Measurements from ENCODE around the gene PIK3R1.

PIK3R1 gene

DNA sequence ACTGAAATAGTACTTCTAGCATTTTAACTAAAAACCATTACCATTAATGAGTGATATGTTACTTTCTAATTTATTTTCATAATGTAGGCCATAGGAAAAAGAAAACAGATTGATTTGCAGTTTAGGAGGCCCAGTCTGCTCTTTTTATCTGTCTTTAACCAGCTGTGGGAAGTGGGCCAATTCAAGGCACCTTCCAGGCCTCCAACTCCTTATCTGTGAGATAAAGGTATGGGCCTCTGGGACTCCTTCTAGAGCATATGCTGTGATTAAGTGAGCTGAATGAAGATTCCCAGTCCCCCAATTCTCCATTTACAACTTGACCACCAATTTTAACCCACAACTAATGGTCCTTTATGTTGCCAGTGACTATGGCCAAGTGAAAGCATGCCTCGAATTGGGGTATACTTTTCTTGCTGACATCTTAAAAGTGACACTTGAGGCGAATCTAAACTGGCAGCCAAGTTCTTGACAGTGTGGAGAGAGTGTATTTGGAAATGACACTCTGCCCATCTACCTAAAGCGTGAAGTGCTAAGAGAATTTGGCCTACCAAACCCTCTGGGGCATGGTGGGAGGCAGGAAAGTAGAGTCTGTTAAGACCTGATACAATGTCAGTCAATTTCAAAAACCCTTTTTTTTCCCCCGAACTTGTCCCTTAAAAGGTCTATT, 88.3 kb downstream of the PIK3R1 start:
- DNase-seq: no peak

DNA sequence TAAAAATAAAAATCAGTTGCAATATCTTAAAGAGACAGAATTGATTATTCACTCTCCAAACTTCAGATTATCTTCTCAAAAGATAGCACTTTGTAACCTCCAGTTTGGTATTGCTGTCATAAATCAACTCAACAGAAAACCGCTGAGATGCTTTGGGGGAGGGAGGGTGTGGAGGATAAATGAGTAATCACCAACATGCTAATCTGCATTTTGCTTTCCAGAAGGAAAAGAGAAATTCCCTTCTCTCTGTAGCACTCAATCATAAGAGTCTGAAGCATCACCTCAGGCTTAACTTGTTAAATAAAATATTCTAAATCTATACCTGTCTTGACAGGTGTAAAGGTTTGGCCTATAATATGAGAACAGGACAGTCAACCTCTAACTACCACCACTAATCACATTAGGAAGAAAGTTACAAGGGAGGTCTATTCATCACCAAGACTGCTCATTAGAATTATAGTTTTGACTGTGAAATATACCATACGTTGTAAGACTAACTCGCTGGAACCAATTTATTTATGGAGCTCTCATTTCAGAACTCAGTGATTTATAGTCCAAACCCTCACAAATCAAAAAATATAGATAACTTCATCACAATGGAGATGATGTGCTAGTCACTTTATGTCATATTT, 89.0 kb downstream of the PIK3R1 start:
- no peak for DNase-seq

DNA sequence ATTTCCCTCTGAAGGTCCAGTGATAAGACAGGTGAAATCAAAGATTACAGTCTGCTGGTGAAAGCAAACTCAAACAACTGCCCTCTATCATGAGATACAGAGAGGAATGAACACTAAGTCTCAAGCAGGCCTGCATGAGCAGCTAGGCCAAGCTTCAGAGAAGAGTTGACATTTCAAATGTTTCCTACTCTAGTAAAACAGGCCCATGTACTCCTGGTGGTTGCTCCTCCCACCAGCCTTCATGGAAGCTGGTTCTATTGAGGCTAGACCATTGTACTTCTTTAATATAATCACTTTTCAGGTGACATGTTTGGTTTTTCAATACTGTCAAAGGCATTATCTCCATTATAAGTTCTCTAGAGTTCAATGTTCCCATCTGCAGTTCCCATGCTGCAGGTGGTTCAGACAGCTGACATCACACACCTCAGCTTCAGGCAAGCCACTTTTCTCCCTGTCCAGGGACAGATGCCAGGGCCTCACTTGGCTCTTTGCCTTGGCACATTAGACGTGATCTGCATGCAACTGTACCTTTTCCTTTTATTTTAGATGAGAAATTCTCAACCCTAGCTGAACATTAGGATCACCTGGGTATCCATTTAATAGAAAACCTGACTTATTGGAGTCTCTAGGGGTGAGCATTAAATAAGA, 89.8 kb downstream of the PIK3R1 start:
- no peak for DNase-seq

DNA sequence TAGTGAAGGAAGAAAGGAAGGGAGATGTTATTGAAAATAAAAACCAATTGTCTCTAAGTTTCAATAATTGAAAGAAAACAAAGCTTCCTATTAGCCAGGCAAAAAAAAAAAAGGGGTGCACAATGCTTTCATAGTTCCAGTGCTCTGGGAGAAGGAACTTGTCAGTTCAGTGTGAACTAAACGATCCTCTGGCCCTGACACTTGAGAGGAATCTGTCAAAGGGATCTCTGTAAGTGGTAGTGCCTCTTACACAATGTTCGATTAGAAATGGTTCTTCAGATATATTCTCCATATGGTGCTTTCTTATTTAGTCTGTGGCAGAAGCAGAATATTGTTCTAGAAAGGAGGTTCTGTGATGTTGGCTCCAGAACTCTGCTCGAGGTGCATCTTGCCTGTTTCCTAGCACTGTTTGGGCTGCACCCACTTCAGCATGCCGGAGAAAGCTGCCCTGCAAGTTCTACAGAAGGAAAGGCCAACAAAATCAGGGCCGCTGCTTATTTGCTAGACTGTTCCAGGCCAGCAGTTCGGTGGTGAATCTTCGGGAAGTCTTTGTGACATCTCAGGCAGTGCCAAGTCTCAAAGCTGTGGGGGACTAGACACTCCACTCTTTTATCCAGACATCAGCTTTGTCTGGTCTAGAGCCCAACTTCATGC, 90.9 kb downstream of the PIK3R1 start:
- DNase-seq: no peak

DNA sequence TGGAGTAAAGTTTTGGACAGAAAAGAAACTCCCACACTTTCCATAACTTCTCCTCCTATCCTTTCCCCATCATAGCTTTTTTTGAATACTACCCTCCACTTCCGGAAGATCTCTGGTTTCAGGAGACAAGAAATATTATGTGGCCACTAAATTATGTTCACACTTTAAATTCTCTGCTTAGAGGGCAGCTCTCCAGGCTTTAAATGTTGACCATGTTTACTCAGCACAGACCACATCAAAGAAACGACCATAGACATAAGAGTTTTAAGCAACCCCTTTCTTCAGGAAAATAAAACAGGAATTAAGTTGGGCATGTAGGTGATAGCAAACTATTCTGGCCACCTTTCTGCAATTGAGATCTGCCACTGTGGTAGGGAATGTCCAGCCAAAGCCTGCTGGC, 97.8 kb downstream of the PIK3R1 start:
- DNase-seq: no peak

DNA sequence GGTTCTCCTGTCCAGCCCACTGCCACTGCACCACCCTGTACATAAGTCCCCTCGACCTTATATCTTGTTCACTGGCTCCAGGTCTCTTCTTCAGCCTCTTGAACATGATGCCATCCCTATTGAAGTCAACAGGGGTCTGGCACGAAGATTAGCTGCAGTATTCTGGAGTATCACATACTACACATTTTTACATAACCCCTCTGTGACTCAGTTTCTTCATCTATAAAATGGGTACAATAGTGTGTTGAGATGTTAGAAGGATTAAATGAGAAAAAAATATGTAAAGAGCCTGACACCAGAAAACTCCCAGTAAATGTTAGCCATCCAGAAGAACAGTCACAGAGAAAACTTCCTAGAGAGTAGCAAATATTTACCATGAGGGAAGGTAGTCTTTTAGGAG, 98.9 kb downstream of the PIK3R1 start:
- no peak for DNase-seq

DNA sequence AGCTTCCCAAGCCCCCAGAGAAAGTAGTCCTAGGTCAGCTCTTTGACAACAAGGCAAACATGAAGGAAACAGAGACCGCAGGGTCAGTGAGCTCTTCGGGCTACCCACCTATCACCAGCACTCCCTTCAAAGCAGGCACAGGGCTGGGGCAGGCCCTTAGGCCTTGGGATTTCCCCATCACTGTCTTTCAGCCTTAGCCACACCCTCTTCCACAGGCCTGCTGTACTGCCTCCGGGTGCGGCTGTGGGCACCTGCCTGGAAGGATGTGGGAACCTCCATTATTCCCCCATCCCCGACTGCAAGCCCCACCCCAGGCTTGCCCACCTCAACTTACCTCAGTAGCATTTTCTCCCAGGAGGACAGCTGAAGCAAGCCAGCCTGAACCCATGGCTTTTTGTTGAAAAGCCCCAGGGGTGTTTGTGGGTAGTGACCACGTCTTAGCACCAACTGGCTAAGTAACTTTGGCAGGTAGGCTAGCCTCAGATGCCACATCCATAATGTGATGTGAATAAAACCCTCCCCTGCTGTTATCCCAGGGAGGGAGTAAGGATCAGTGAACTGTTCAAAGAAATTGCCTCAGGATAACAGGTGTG, 100.2 kb downstream of the PIK3R1 start:
- no peak for DNase-seq

DNA sequence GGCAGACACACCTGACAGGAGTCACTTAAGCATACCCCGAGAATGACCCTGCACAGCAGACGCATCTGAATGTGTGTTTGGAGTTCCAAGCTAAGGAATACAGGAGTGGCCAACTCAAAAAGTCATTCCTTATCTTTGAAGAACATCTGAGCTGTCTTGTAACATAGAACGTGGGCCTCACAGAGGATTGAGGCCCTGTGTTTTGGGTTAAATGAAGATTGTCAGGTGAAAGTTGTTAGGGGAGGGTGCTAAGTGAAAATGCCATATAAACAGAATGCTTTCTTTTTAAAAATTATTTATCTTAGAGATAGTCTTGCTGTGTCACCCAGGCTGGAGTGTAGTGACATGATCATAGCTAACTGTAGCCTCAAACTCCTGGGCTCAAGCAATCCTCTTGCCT, 100.9 kb downstream of the PIK3R1 start:
- DNase-seq: no peak

DNA sequence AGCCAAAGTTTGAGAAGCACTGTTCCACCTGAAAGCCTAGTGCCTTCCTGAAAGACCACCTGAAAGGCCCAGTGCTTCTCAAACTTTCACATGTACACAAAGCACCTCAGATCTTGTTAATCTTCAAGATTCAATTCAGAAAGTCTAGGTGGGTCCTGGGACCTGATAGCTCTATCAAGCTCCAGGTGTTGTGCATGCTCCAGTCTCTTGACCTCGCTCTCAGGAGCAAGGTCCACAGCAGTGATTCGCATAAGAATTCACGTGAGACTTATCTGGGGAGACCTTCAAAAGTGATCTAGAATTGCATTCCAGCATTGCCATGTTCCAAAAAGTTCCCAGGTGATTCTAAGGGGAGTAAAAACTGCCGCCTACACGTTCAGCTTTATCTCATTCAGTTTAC, 102.1 kb downstream of the PIK3R1 start:
- no peak for DNase-seq

DNA sequence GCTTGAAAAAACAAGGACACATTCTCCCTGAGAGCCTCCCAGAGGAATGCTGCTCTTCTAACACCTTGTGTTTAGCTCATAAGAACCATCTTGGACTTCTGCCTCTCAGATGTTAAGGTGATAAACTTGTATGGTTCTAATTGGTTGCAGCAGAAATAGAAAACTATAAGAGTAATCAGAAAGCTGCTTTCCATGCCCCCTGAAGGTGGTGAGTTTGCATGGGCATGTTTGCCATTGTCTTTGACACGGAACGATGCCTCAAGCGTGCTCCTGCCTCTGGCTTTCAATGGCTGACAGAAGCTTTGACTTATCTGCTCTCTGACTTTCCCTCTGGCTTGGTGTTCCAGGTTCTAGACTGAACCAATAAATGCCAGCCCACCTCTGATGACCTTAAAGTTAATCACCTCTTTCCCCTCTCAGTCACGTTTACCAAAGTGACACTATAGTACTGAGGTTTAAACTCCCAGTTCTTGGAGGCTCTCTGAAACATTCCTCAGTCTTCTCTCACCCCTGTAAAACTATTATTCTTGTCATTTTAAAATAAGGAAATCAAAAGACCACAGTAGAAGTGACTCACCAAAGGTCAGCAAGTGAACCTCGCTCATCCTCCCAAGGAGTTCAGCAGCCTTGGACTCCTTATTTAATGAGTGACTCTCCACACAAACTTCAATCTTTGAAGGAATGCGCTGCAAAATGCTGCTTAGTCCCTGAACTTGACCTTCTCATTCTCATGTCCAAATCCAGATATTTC, 103.6 kb downstream of the PIK3R1 start:
- no peak for DNase-seq

DNA sequence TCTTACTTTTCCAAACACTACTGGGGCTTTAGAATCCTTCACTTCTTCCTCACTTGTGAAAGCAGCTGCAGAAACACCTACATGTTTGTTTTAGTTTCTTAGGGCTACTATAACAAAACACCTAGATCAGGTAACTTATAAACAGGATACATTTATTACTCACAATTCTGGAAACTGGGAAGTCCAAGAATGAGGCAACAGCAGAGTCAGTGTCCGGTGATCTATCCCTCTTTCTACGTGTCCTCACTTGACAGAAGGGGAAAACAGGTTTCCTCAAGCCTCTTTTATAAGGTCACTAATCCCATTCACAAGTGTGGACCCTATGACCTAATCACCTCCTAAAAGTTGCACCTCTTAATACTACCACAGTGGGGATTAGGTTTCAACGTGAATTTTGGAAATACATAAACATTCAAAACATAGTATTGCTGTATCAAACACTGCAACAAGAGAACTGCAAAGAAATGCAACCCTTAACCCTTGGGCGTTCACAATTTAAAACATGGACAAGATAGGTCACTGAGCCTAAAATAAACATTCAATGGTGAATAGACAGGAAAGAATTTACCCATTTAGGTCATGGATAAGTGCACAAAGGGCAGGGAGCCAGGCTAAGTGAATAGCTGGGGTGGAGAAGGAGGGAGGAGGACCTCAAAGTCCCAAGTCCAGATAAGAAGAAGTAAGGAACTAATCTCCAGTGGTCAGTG, 104.3 kb downstream of the PIK3R1 start:
- DNase-seq: no peak

DNA sequence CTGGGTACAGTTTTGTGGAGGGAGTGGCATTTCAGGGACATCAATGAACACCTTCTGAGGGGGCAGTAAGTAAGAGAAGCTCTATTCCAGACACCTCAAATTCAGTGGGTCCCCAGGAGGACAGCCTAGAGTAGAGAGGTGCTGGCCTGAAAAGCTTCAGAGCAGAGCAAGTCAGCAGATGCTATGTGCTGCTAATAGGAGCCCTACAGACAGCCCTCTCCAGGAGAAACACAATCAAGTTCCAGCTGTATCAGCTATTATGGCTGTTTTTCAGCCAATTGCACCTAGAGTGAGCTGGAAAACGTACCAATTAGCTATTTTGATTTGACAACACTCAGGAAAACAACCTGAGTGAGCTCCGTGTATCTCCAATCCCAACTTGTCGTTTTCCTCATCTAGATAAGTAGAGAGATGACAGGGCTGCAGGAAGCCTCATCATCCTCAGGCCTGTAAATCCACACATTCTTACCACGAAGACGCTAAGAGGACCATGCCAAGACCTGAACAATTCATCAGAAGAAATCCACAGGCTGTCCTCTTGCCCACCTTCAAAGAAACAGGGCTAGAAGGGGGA, 104.9 kb downstream of the PIK3R1 start:
- no peak for DNase-seq

DNA sequence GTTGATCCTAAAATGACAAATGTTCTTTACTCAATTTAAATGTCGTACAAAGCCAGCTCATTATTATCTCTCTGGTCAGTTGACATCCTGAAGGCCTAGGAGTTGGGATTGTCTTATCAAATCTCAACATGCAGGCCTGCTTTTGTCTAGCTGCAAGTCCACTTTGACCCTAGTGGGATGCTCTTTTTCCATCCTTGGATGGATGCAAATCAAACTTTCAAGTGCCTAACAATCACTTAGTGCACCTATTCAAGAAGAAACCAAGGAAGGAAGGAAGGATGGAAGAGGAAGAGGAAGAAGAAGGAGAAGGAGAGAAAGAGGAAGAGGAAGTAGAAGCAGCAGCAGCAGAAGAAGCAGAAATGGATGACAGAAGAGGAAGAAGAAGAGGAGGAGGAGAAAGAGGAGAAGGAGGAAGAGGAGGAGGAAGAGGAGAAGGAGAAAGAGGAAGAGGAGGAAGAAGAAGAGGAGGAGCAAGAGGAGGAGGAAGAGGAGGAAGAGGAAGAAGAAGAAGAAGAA, 109.6 kb downstream of the PIK3R1 start:
- no peak for DNase-seq

DNA sequence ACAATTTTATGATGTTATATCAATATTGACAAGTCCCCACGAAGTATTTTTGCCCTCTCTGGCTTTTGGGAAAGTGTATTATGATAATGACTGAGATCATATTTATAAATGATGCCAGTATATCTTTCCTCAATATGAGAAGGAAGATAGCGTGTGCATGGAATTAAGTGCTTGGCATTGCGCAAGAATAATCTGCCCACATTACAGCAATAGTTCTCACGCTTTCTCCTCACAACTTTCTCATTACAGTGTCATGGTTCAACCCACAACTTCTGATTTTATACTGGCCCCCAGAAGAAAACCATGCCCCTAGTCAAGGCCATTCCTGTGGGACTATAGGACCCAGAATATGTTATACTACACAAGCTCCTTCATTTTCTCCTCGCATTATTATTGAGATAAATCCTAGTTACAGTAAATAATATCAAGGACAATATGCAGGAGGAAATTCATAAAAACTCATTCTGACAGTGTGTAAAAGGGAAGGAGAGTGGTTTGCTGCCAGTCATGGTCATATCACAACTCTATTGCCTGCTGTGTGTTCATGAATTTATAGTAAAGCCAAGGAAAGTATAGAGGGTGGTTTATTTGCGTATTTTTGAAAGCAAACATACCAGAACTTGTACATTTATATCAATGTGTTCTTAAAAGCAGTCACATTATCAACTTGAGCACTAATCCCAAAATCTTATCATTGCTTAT, 114.1 kb downstream of the PIK3R1 start:
- DNase-seq: no peak

DNA sequence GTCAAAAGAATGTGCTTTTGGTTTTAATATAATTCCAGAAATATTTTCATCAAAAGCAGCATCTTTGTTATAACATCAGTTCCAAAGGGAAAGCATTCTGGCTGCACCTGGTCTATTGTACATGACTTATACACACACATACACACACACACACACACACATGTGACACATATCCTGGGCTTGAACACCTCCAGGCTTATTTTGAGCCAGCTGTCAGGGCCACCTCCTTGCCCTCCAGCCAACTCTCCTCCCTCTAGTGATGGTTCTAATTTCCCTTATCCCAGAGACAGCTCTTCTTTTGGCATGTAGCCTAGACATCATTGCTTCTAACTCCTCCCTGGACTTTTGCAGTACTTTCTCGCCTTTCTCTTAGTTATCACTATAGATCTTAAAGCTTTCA, 115.0 kb downstream of the PIK3R1 start:
- no peak for DNase-seq

DNA sequence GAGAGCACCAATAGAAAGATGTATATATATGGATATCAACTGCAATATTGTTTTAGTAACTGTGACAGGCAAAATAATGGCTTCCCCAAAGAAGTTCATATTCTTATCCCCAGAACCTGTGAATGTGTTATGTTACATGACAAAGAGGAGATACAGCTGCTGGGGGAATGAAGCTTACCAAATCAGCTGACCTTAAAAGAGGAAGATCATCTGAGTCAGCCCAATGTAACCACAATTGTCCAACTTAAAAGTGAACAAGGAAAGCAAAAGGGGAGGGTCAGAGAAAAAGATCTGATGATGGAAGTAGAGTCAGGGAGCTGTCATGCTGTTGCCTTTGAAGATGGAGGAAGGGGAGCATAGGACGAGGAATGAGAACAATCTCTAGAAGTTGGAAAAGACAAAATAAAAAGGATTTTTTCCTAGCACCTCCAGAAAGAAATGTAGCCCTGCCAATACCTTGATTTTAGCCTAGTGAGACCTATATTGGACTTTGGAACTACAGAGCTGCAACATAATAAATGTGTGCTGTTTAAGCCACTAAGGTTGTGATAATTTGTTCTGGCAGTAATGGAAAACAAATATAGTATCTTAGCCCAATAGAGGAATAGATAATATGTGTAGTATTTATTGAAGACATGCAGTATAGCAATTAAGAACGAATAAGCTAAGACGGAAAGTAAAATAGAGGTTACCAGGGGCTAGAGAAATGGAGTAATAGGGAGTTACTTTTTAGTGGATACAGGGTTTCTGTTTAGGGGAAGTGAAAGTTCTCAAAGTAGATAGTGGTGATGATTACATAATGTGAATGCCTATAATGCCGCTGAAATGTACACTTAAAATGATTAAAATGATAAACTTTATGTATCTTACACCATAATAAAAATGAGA, 115.9 kb downstream of the PIK3R1 start:
- no peak for DNase-seq

DNA sequence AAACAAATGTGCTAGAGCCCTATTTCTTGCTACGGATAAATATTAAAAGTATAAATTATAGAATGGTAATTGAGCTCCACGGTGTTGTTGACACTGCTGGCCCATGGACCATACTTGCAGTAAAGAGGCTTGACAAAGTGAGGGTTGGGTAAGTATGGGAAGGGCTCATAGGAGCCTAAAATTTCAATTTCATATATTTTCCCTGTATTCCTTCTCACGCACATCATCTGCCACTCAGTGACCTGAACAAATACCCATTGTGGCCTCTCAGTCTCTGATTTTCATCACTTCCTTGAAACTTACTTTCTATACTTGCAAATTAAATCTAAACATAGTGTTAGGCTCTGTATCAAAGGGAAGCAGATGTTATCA, 116.5 kb downstream of the PIK3R1 start:
- no peak for DNase-seq

DNA sequence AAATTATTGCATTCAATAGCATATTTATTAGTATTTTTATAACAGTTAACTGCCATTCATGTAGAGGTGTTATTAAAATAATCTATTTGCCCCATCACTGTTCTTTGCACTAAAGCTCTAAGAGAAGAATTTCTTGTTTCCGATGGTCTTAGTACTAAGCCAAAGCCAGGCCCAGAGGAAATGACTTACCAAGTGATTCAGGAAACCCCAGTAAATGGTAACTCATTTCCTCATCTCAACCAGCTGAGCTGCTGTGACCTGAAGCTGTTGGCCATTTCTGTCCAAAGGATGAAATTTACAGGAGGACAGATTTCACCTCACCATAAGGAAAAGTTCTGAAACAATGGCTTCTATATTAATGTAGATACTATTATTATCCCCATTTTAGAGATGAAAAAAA, 117.0 kb downstream of the PIK3R1 start:
- no peak for DNase-seq

DNA sequence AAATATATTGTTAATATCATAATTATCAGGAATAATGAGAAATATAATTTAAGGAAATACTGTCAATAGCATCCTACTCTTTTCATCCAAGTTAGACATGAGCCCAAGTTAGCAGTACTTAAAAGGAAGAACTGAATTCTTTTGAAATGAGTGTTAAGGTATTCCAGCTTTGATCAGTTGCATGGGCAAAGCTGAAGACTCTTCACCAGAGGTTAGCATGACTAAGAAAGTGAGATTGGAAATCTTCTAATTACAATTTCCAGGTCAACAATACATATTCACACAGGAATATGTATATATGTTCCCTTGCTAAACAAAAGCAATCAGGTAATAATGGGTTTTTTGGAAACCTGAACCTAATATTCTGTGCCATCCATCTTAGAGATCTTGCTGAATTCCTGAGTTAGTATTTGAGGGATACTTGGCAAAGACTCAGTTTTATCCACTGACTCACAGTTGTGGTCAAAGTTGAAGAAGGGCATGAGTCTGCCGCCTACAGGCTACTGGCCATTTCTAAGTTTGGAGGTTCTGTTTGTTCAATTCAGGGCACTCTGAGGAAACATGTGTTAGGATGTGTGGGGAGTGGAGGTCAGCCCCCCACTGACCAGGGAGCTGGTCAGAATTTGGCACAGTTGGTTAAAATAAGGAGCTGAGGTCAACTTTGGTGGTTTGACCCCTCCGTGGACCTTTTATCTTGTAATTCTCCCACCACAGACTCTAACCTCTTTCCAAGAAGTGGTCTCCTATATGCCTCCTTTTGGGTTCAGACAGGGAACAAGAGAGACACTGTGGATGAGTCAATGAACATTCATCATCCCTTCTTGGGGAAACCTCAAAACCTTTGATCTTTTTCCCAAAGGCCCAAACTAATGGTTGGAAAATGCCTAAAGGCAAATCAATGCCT, 118.3 kb downstream of the PIK3R1 start:
- no peak for DNase-seq

Data from NCI-H748 treated with DMSO at 0.1 percent for 48 hours (cell line).